C4-2B (cell line): ENCODE results near the gene POPDC2.

Experiments
- CTCF ChIP-seq: fragments of 450-650 bp; conservative IDR thresholded peaks from 2 replicates; pipeline ENCODE4 v1.5.1; 2017; ENCODE audit warnings: mild to moderate bottlenecking
- ZFX ChIP-seq: fragments of 450-650 bp; IDR thresholded peaks from 2 replicates; pipeline ENCODE4 v1.6.1; 2017

- TF ChIP-seq CTCF (peak; percentile 90), ZFX (no peak)
Observed at GRCh38 chr3:119690043-119690656, 29.8 kb upstream of the POPDC2 start.
